HG03280 (cell line): ENCODE data around the gene SORCS3.
A peak's percentile ranks its signal among the peaks of the same experiment; 100 is the strongest.

Experiments
- ATAC-seq: cut with Tn5 transposase; IDR thresholded peaks from one replicate; pipeline ENCODE4 v1.9.1; 2021; ENCODE audit warnings: mild to moderate bottlenecking, moderate library complexity; ENCODE audit not compliant: unreplicated experiment

SORCS3 gene

DNA sequence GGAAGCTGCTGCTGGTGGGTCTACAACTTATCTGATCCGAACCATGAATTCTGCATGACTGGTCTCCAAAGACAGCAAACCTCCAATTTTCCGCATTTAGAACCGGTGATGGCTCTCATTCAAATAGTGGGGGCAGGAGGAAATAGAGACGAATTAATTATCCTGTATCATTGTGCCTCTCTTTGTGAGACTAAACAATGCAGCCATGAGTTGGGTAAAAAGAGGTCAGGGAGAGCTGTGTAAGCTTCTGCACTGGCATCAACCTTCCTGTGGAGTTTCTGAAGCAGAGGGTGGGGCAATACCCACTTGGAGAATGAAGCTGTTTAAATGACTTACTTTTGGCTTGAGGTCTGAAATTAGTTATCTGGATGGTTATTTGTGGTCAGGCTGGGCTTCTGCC lies 266.4 kb downstream of the SORCS3 start:
- no peak for ATAC-seq

DNA sequence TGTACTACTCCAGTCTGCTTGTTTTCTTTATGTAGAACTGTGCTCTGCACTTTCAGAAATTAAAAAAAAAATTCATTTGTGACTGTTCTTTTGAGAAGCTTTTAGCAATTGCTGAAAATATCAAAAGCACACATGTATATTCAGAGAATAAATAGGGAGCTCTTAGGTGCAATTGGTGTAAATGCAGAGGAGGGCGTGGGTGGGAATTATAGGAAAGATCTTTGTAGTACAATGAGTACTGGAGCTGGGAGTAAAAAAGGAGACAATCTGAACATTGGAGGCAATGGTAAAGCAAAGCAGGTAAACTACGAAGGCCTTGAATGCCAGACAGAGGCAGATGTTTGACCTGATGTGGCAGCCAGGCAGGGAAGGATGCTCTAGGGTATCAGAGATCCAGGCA lies 267.5 kb downstream of the SORCS3 start:
- no peak for ATAC-seq

DNA sequence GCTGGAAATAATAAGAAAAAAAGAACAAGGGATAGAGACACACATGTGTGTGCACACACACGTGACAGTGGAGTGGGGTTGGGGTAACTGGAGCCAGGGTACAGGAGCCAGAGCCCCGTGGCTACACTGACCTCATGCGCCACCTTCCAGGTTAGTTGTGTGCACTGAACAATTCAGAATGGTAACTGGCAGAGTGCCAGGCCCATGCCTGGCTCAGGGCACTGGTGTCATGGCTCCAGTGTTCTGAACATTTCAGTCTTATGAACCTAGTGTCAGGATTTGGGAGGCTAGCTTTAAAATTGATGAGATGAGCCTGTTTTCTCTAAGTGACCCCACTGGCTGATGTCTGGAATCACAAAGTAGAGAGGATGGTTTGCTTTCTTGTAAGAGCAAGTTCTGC lies 269.6 kb downstream of the SORCS3 start:
- no peak for ATAC-seq

DNA sequence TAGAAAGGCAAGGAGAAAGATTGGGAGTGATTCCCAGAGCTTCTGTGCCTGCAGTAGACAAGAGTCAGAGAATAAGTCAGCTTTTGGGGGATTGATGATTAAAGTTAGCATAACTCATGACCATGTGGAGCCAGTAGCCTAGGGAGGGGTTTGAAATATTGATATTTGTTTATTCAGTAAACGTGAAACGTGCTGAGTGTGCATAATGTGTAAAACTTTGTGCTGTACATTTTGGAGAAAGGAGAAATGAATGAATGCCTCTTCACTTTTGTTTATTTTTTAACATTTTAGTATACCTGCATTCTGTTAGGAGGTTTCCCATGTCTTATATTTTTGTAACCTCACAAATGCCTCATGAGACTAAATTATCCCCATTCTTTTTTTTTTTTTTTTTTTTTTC lies 272.3 kb downstream of the SORCS3 start:
- no peak for ATAC-seq

DNA sequence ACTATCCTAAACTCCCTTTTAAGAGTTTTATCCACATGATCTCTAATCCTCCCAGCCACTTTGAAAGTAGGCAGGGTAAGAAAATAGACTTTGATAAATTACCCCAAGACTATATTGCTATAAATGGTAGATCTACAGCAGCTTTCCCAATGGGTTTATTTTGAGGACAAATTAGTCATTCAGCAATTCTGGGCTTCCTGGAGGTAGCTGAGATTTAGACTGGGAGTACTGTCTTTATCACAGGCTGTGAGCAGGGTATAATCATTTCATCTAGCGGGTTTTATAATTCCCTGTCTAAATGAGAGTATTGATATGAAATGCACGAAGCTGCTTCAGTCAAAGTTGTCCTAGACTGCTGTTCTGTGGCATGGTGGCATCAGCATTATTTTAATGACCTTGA lies 279.4 kb downstream of the SORCS3 start:
- no peak for ATAC-seq

DNA sequence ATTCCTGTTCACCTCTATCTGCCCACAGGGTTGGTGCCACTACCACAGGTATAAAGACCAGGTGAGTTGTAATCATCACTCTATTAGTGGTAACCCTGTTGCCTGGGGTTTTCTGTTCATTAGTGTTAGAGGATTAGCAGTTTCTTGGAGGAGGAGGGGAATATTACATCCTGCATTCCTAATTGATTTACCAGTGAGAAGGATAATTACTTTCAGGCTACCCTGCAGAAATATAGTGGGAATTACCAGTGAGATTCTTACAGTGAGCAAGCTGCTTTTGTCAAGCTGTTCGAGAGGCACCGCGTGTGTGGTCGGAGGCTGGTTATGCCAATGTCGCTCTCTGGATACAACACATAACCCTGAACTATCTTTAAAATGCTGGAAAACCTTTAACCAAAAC lies 280.7 kb downstream of the SORCS3 start:
- ATAC-seq = no peak

DNA sequence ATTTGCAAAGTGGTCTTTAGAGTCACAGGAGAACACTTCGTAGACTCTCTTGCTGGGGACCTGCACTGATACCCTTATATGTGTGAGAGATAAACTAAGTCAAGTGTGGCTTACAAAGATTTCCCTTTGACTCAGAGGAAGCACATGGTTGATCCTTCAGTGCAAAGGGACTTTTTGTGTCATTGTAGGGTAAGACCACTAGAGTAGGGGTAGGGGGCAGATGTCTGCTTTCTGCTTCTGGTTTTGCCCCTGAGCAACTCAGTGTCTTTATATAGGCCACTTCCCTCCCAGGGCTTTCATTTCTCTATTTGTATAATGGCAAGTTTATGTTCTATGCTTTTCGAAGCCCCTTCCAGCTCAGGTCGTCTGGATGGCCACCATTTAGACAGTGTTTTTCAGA lies 281.7 kb downstream of the SORCS3 start:
- peak; percentile 53 for ATAC-seq

DNA sequence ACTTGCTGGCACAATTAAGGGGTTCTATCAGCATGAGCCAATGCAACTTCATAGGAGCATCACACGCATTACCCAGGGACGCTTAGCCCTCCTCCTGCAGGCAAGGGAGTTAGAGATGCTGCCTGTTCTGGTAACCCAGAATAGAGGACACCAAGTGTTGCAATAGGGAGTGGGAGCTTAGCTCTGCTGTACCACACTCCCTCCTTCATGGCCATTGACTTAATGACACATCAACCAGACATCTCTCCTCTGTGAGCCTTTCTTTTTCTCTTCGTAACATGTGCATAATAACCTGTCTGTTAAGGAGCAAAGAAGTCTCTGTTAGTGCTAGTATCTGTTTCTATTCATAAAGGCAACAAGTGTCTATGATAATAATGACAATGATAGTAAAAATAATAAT lies 282.4 kb downstream of the SORCS3 start:
- no peak for ATAC-seq

DNA sequence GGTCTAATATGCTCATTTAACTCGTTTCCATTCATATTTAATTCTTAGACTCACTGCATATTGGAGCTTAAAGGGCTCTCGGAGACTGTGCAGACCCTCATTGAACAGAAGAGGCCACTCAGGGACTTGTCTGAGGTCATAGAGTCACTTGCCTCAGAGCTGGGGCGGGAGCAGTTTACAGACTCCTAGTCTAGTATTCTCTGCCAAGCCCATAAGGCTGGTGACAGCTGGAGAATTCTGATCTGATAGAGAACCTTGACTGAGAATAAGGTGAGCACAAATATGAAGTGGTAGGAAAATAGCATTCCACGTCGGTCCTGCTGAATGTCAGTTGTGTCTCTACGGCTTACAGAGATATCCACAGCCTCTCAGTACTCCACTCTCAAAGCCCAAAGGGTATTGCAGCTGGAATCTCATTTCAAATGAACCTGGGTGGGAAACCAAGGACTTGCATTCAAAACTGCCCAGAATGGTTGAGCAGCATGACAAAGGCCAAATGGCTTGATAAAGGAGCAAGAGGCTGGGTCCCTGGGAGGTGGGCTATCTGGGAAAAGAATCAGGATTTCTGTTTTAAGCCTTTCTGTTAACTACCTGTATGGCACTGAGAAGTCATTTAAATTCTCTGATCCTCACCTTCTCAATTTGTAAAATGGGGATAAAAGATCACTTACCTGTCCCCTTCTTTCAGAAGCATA lies 283.2 kb downstream of the SORCS3 start:
- no peak for ATAC-seq

DNA sequence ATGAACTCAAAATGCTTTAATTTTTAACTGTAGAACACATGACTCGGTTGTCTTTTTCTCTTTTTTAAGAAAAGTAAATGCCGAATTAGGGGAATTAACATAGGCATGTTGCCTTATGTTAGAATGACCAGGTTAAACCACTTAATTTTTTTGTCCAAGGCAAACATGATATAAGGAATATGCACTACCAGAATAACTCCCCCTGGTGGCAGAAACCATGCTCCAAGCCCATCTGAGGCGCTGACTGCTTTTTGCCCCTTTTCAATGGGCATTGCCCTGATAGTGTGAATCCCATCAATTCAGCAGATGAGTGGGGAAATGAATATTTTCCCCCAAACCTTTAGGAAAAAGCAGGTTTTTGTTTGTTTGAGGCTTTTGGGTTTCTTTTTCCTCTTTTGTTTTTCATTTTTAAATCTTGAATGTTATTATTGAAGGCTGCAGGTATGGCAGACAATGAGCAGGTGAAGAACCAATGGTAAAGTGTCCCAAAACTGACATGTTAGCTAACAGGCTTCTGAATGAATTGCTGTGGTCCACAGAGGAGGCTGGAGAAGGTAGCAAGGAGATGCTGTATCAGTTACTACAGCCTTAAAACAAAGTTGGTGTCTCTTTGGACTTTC lies 284.3 kb downstream of the SORCS3 start:
- ATAC-seq = no peak

DNA sequence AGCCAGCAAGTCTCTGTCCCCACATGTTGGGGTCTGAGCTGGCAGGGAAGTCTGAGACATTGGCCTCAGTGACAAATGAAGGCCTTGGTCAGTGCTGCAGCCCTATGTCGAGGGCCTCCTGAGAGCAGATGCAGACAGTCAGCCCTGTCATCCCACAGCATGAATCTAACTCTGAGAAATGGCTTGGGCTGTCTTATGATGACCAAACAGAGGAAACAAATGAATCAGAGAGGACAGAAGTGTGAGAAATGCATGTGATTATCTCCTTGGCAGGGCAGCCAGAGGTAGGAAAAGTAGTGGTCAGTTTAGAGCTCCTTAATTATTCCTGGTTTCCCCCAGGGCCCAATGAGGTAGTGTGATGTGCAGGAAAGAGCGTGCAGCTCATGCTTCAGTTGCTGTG lies 287.6 kb downstream of the SORCS3 start:
- ATAC-seq = no peak

DNA sequence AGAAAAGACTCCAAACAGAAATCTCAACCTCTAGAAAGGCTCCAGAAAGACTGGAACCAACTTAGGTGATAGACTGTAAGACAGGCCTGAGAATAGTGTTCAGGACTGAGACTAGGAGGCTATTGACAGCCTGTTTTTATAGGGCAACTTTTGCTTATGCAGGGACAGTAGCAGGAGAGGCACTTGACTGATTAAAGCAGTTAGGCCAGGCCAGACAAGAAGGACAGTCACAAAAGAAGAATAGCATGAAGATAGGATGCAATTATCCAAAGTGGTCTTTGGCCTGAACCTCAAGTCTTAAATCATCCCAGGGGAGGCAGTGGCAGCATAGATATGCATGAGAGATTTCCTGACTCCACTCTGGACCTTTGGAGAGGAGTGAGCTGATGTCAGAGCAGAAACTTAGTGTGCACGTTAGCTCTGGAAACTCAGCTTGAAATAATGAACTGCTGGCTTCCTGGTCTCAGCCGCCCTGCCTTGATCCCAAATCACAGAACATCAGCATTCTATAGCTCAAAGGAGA lies 290.6 kb downstream of the SORCS3 start:
- ATAC-seq = no peak

DNA sequence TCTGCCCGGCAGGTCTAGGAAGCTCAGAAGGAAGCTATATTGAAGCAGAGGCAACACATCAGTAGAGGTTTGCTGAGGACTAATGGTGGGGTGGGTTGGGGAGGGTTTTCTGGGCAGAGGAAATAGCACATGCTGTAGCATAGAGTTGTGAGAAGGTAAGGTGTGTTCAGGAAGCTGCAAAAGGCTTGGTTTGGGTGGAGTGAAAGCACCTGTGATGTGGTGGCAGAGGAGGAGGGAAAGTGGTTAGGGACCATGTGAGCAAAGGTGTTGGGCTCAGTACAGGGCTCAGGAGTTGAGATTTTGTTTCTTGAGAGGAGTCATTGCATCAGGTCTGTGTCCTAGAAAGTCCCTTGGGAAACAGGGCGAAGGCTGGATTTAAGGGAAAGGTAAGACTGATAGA lies 294.6 kb downstream of the SORCS3 start:
- no peak for ATAC-seq

DNA sequence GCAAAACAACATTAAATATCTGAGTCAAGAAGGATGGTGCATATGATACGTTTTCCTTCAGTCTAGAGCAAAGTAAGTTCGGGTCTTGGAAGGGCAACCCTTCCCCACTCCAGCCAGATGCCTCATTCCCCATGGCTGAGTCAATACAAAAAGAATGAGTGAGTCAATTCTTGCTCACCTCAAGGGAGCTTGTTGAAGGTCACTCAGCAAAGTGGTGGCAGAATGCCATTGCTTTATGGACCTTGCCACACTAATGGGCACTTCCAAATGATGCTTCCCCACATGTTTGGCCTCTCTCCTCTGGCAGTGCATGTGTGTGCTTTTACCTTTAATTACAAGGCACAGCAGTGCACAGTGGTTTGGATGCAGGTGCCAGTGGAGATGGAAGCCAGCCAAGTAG lies 296.5 kb downstream of the SORCS3 start:
- no peak for ATAC-seq

DNA sequence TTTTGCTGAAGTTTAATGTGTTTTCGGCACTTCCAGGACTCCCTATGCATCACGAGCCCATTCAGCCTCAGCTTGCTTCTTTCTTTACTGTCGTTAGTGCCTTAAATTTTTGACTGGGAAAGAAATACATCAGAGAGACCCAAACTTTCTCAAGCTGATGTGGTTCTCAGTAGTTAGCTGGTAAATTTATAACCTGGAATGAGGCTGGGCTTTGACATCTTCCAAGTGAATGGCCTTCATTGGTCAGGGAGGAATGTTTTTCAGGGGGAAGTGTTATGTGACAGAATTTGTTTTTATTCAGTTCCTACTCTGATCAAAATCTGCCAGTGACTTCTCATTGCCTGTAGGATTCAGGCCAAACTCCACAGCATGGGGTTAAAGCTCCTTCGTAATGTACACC lies 296.9 kb downstream of the SORCS3 start:
- no peak for ATAC-seq

DNA sequence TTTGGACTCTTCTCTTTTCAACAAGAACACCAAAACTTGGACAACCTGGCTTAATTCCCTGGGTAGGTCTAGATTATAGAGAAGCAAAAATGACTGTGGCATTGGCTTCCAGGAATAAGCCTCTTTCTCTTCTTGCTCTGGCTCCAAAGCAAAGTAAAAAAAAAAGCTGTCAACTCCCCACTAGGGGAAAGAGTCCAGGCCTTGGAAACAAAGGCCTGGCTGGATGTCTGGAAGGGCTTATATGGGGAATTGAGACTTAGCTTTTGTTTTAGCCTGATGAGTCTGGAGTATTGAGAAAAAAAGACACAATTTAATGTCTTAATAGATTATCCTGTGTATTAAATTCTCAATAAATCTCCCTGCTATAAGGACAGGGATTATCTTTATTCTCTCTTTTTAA lies 300.6 kb downstream of the SORCS3 start:
- no peak for ATAC-seq

DNA sequence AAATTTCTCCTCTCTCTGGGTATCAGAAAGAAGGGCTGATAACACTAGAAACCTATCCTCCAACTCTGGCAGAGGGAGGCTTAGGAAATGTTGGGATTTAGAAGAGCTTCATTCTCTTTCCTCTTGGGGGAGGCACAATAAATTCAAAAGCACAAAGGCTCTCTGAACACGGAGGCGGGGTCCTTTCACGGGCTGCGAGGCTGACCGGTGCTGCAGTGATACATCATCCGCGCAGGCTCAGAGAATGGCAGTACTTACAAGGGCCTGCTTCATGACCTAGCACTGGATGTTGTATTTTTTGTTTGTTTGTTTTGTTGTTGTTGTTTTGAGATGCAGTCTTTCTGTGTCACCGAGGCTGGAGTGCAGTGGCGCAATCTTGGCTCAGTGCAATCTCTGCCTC lies 306.2 kb downstream of the SORCS3 start:
- no peak for ATAC-seq

DNA sequence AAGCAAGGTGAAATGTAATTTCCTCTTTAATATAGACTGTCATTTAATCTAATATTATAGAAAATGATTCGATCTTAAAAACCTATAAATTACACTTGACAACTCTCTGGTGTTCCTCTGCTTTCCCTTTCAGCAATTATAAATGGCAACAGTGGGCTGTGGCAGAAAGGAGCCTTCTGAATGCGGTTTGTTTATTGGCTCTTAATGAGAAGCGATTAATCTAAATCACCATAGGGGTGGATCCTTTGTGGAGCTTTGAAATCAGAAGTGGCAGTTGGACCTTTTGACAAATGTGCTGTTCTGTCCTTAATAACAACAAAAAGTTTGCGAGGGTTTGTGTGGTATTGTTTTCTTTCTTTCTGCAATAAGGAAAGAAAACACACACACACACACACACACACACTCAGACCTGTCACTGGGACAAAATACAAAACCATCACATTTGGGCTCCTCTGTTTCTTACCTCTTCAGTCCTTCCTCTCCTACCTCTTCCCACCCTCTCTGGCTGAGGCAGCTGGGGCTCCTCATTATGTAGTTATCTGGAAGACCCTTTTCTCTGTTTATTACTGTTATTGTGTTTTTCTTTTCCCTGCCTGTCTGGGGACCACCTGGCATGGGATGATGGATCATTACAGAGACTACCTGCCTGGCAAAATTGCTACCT lies 316.2 kb downstream of the SORCS3 start:
- no peak for ATAC-seq

DNA sequence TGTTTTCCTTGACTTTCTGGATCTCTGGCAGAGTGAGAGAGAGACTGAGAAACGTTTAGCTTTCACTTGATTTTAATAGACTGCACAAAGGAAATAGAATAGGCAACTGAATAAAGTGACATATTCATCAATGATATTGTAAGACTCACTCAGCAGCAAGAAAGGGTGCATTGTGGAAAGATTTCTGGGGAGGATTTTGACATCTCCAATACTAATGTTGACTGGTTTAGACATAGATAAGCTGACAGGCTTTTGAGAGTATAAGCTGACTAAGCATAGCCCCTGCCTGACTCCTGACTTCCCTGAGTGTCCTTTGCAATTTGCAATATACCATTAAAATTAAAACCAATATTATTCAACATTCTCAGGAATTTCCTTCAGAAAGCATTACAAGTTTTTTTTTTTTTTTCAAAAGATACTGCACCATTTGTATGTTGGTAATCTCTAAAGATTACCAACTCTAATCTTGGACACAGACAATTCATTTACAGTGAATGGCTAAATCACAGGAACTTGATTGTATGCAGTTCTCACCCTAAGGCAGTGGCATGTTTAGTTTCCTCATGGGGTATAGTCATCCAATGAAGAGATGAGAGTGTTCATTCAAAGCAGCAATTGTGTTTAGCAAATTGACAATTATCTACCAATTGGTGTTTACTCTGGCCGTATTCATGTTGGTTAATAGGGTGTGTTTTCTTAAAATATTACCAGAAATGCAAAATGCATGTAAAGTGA lies 325.6 kb downstream of the SORCS3 start:
- ATAC-seq = no peak

DNA sequence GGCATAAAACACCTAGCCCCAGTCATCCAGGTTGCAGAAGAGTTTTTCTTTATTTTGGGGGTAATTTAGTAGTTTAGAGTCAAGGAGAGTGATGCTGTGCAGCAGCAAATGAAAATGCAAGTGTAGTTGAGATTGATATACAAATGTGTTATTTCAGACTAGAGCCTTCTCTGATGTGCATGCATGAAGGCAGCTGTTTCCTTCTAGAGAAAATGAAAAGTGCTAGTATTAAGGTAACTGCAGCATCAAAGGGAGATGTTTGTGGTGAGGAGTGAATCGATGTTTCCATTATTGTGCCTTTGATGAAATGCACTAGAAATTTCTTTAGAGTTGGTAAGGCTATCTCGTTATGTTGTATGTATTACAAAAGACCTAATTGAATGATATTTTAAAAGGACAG lies 339.3 kb downstream of the SORCS3 start:
- no peak for ATAC-seq

DNA sequence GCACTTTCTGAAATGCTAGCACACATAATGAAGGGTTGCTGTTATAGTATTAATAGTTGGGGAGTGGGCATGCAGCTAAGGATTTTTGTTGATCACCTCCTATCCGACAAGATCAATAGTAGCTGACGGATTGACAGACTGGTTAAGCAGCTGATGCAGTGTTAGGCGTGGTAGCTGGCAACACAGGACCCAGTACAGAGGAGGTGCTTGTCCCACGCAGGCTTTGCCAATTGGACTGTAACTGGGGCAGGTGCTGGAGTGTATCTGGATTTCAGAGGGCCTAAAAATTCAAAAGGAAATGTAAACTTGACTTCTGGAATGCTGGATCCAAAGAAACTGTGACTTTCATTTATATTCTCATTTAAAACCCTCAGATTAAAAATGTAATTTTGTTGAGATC lies 340.9 kb downstream of the SORCS3 start:
- ATAC-seq = no peak

DNA sequence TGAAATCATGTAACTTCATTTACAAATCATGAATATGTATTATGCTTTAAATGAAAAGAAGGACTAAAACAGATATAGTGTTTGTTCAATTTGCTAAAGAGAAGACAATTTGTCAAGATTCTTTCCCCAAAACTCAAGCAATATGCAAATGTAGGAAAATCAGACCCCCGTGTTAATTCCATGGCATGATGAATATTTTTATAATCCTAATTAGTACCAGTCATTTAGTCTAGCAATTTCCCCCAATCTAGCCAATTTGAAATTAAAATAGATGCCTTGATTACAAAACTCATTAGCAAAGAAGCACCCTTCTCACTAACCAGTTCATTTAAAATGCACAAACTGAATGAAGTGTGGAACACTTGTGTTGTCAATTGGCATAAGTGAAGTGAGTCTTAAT lies 347.6 kb downstream of the SORCS3 start:
- ATAC-seq = no peak
